Epithelial cell of alveolus of lung (primary cell): ENCODE data around the gene SCAF4. TPM values are rescaled to one million over a fixed set of nuclear protein-coding genes. Genes with fewer than 3 reads are reported as not detected.

Source experiments
- total RNA-seq: library from RNA; depleted of rRNA; stranded (reverse); fragments of >200 nt; gene quantifications from 2 replicates; pipeline ENCODE4 v1.2.1, GENCODE V29; 2015

Gene SCAF4
- 7.8 and 13.3 TPM in 2 replicates for total RNA-seq

DNA sequence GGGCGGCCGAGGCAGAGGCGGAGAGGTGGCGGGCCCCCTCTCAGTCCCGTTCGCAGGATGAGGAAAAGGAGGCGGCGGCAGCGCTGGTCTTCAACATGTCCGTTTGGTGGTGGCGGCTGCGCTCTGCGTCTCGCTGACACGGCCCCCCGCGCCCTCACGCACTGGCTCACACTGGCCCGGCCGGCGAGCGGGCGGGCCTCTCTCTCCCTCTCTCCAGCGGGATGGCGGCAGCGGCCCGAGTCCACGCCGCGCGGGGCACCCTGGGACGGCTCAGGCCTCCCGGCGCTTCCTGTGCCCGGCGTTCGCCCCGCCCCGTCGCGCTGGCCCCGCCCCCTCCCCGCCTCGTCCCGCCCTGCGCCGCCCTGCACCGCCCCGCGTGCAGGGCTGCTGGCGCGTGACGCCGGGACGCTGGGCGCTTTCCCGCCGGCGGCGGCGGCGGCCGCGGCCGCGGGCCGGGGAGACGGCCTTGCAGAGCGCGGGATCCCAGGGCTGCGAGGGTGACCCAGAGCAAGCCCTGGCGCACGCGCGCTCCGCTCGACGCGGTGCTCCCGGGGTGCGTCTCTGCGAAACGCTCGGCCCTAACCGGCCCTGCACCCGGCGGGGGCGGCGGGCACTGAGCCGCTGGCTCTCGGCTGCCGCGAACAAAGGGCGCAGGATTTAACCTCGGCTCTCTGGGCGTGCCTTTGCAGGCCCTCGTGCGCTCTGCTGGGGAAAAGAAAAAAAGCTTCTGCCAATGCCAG is at the start of gene SCAF4:
TSS of gene SCAF4 (minus strand) at position 262 of the 740 bp plus-strand sequence. CDS start 426 bp downstream, outside the sequence.

DNA sequence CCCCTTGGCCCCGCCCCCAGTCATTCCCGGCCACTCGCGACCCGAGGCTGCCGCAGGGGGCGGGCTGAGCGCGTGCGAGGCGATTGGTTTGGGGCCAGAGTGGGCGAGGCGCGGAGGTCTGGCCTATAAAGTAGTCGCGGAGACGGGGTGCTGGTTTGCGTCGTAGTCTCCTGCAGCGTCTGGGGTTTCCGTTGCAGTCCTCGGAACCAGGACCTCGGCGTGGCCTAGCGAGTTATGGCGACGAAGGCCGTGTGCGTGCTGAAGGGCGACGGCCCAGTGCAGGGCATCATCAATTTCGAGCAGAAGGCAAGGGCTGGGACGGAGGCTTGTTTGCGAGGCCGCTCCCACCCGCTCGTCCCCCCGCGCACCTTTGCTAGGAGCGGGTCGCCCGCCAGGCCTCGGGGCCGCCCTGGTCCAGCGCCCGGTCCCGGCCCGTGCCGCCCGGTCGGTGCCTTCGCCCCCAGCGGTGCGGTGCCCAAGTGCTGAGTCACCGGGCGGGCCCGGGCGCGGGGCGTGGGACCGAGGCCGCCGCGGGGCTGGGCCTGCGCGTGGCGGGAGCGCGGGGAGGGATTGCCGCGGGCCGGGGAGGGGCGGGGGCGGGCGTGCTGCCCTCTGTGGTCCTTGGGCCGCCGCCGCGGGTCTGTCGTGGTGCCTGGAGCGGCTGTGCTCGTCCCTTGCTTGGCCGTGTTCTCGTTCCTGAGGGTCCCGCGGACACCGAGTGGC is 72.2 kb downstream of the SCAF4 start, which contains the start of gene SOD1:
TSS of gene SOD1 (plus strand) at position 158 of the 723 bp plus-strand sequence. CDS start at position 235, 77 bp downstream.

Other genes starting within 250 kb of the SCAF4 start
- gene SOD1, start 72.4 kb downstream of the SCAF4 start, total RNA-seq = 102 and 185 TPM in 2 replicates
- not detected in 2 replicates for gene HUNK, start 140.9 kb upstream of the SCAF4 start, total RNA-seq